DMS153 (cell line): ENCODE results near the gene CLCN5.
A peak's percentile ranks its signal among the peaks of the same experiment; 100 is the strongest.

Experiments
- DNase-seq: peaks from one replicate; lab custom pipeline; 2025; lab: John Stamatoyannopoulos, UW

Gene CLCN5

DNA sequence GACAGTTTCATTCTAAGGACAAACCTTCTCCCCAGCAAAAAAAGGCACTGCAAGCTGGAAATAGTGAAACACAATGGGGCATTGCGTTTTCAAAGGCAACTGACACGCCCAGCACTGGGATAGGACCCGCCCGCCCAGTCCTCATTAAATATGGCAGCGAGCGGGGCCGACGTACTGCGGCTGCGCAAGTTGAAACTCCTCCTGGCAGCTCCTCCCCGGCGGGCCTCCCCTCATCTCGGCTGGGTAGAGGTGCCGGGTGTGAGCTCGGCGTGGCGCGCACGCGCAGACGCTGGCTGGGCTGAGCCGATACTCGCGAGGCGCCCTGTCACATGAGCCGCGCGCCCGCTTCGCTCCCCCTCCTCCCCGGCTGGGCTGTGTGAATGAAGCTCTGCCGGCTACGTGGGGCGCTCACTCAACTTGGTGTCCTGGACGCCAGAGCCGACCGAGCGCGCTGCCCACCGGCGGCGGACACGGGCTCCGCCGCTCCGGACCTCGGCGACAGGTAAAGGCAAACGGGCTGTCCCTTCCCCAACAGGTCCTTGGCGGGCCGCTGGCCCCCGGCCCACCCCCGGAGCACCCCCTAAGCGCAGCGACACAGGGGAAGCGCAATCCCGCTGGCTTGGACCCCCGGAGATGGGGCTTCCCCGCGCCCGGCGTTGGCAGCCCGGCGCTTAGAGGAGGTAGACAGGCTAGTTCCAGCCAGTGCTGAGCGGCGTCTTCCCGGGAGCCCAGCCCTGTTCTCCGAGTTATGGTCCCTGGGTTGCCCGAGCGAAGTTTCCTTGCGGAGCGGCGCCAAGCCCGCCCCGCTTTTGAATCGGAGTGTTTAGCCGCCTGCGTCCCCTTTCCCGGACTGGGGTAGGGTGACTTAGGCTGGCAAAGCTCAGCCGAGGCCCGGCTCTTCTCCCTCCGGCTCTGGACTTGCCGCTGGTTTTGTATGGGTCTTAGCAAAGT lies at the start of gene CLCN5:
TSS of gene CLCN5 (plus strand) at position 306 of the 951 bp plus-strand sequence. CDS start 2,703 bp downstream, outside the sequence.
- peak; percentile 89 for DNase-seq

DNA sequence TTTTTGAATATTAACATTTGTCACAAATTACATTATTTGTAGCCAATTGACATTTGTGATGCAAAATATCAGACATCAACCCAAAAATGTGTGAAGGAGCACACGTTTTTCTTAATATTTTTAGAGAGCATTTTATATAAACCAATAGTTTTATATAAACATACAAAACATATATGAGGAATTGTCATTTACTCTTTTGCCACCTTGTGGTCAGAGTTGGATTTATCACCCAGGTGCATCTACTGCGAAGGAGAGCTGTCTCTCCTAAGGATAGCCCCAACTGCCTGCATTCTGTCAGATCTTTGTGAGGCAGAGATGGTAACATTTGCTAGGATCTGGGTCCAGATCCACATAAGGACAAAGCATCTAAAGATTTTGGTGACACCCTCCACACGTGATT lies 45.6 kb upstream of the CLCN5 start:
- no peak for DNase-seq

DNA sequence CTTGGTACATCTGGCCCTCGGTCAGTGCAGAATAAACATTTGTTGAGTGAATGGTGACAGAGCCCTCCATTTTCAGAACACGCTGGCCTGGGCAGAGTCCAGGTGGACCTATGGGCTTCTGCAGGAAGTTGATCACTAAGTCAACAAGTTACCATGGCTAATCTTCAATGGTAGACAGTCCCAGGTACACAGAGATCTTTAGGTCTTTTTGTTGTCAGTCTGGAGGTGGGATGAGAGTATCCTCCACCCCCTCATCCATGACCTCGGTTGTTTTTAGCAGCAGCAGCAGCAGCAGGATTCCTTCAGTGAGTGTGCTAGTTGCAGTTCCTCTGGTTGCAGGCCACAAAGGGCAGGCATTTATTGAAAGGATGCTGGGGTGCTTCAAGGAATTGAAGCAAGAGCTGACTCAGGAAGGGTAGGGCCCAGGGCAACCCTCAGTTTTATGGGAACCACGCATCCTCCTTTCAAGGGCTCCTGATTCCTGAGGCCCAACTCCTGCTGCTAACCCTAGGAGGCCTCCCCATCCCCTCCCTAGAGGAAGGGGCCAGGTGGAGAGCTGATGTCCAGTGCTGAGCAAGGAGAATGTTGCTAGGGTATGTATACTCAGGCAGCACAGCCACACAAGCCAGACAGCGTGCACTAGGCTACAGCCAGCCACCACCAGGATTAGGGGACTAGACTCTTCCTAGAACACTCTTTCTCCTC lies 44.8 kb upstream of the CLCN5 start:
- no peak for DNase-seq

DNA sequence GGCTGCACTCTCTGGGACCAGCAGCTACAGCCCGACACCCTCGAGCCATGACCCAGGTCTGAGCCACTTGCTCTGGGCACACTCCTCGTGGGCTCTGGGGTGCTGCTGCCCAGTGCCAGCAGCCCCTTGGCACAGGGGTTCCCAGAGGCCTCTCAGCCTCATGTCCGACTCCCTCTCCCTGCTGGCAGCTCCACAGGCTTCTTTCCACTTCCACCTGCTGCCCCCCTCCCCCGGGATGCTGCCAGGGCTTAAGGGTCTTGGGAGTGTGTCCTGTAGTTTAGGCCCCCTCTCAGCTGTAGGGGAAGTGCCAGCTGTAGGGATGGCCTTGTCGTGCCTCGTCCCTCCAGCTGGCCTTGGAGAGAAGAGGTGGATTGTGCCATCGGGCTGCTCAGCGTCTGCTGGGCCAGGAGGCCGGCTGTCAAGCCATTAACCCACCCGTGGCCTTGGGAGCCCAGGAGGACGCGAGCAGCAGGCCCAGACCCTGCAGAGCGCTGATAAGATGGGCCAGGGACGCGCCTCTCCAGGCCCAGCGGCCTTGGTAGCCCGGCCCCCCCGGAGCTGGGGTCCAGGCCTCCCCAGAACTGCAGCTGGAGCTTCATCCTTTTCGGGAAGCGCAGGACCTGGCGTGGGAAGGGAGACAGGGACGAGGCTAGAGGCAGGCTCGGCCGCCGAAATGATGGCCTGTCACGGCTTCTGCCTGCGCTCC lies 44.1 kb upstream of the CLCN5 start:
- DNase-seq: no peak

DNA sequence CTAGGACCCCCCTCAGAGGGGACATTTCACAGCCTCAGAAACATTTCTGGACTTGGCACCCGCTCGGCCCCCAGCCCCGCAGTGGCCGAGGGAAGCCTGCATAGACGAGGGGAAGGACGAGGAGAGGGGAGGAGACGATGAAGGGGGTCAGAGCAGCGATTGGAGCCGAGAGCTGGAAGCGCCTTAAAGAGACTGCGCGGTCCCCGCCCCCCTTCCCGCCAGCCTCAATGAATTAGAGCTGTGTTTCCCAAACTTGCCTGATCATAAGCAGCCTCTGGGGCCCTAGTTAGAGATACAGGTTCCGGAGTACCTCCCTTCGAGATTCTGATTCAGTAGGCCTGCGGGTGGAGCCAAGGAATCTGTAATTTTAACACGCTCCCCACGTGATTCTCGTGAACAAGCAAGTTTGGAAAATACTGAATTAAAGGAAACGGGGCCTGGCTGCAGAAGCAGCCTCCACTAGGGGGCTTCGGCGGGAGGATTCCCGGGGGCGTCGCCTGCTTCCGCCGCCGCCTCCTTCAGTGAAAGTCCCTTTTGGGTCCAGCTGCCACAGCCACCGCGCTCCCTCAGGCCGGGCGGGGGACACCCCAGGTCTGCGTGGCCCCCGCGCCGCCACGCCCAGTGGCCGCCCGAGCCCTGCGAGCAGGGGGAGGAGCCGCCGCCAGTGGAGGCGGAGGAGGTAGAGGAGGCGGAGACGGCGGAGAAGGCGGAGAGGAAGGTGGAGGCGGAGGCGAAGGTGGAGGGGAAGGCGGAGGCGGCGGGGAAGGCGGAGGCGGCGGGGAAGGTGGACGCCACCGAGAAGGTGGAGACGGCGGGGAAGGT lies 43.4 kb upstream of the CLCN5 start, which contains the start of gene USP27X:
TSS of gene USP27X (plus strand) at position 651 of the 822 bp plus-strand sequence. CDS start 824 bp downstream, outside the sequence.
- peak; percentile 64 for DNase-seq

DNA sequence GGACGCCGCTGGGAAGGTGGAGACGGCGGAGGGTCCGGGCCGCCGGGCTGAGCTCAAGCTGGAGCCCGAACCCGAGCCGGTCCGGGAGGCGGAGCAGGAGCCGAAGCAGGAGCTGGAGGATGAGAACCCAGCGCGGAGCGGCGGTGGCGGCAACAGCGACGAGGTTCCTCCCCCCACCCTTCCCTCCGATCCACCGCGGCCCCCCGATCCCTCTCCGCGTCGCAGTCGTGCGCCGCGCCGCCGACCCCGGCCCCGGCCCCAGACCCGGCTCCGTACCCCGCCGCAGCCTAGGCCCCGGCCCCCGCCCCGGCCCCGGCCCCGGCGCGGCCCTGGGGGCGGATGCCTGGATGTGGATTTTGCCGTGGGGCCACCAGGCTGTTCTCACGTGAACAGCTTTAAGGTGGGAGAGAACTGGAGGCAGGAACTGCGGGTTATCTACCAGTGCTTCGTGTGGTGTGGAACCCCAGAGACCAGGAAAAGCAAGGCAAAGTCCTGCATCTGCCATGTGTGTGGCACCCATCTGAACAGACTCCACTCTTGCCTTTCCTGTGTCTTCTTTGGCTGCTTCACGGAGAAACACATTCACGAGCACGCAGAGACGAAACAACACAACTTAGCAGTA lies 42.6 kb upstream of the CLCN5 start:
- DNase-seq: no peak

DNA sequence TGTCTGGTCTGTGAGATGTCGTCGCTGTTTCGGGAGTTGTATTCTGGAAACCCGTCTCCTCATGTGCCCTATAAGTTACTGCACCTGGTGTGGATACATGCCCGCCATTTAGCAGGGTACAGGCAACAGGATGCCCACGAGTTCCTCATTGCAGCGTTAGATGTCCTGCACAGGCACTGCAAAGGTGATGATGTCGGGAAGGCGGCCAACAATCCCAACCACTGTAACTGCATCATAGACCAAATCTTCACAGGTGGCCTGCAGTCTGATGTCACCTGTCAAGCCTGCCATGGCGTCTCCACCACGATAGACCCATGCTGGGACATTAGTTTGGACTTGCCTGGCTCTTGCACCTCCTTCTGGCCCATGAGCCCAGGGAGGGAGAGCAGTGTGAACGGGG lies 41.7 kb upstream of the CLCN5 start:
- no peak for DNase-seq

DNA sequence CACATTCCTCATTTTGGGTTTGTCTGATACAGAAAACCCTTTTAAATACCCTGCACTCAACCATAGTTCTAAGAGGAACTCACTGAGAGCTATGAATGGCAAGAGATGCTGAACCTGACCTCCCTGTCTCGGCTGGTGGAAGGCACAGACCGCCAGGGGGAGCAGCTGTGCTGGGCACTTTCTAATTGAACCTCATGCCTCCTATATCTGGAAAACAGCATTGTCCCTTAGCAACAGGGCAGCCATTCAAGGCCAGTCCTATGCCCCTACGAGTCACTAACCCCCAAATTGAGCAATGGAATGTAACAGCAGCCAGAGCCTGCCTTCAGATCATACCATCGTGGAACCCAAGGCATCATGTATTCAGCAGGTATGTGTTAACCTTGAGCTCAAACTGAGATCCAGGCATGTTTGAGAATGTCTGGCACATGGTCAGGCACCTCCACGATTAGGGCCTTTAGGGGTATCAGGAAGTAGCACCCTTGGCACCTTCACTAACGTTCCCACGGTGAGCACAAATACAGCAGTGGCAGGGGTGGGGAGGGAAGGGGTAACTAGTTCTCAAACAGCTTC lies 38.0 kb upstream of the CLCN5 start:
- DNase-seq: no peak

DNA sequence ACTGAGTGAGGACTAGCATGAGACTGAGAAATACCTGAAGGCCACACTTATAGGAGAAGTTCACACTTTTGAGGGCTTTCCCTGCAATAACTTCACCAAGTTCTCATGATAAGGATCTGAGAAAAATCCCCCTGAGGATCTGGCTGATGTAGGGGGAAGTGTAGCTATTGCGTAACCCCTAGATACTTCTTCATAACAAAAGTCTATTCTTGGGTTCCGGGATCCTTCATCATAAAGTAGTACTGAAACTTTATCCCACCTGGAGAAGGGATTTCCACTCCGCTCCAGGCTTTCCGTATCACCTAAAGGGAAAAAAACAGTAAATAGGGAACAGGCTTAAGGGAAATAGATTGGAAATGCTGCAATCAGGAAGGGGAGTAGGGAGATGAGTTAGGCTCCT lies 29.9 kb upstream of the CLCN5 start:
- DNase-seq: no peak

DNA sequence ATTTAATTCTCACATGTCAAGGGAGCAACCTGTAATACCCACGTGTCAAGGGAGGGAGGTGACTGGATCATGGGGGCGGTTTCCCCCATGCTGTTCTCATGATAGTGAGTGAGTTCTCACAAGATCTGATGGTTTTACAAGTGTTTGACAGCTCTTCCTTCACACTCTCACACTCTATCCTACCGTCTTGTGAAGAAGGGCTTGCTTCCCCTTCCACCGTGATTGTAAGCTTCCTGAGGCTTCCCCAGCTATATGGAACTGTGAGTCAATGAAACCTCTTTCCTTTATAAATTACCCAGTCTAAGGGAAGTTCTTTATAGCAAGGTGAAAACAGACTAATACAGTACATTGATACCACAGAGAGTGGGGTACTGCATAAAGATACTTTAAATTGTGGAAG lies 25.4 kb upstream of the CLCN5 start:
- DNase-seq: no peak

DNA sequence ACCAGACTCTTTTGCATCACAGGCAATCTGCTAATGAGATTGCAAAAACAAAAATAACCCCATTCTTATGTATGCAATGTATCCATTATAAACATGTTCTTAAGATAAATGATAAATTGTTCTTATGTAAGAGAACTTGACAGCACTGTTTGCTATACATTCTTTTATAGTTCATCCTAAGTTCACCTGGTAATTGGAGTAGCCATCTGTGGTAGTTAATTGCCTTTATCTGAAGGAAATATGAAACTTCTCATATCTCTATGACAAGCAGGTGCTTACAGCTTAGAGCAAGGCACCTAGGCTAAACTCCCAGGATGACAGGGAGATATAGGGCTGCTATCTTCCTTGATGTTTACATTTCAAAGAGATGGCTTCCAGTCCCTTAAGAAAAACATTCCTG lies 21.3 kb upstream of the CLCN5 start:
- no peak for DNase-seq

DNA sequence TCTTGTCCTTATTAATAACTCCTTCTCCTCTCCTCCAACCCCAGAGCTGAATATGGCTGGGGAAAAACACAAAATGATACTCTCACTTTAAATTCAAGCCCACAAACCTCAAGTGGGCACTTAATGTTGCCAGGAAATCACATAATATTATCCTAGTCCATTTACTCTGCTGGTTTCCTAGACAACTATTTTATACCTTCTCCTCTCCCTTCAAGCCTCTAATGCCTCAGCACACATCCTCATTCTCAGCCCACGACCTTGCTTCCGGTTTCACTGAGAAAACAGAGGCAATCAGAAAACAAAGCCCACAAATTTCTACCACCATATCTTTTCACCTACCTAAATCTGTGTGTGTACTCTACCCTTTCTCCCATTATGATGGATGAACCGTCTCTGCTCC lies 12.1 kb upstream of the CLCN5 start:
- peak; percentile 77 for DNase-seq

DNA sequence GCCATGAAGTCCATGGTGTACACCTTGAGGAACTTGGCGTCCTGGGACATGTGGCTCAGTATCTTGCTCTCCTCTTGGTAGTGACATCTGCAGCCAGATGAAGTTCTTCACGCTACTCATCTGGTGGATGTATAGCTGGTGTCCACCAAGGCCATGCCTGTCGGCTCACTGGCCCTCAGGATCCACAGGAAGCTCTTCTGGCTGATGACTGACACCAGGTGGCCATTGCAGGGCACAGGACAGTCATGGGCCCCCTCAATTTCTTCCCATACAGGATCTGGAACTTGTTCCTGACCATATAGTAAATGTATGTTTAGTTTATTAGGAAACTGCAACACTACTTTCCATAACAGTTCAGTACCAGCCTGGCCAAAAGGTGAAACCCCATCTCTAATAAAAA lies 10.3 kb upstream of the CLCN5 start:
- DNase-seq: no peak

DNA sequence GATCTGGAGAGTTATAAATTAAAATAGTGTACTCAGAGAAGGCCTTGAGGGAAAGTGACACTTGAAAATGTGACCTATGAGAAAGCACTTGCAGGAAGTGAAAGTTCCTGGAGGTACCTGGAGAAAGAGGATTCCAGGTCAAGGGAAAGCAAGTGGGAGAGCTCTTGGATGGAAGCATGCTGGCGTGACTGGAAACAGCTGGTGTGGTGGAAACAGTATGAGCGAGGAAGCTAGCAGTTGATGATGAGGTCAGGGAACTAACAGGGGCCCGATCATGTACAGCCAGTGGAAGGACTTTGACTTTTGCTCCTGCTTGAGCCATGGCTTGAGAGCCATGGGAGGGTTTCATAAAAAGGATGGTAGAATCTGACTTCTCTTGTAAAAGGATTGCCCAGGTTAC lies 9.5 kb upstream of the CLCN5 start:
- no peak for DNase-seq

DNA sequence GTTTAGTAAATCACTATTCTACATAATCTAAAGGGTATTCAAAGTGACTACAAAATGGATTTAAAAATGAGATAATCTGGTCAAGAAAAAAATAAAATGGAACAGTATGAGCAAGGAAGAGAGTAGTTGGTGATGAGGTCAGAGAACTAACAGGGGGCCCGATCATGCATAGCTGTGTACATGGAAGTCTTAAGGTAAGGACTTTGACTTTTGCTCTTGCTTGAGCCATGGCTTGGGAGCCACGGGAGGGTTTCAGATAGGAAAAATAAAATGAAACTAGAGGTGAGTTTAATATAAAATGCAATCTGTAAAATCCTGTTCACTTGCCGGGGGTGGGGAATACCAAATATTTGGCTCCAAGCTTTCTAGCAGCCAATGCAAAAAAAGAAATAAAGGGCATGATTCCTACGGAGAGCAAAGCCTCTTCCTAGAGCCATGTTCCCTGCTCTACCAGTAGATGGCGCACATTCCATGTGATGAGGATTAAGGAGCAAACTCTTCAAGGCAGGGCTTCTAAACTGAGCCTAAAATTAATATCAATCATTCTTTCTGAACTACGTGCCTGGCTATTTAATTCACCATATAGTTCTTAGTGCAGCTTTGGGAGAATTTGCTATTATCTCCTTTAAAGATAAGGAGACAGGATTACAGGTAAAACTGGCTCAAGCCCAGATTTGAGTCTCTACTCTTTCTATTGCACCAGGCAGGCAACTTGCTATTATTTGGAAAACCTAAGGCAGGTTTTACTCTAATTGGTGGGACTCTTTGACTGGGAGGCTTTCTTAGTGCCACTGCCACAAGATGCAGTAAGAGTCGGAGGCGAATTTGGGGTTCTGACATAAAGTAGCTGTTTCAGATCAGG lies 6.8 kb upstream of the CLCN5 start:
- no peak for DNase-seq

DNA sequence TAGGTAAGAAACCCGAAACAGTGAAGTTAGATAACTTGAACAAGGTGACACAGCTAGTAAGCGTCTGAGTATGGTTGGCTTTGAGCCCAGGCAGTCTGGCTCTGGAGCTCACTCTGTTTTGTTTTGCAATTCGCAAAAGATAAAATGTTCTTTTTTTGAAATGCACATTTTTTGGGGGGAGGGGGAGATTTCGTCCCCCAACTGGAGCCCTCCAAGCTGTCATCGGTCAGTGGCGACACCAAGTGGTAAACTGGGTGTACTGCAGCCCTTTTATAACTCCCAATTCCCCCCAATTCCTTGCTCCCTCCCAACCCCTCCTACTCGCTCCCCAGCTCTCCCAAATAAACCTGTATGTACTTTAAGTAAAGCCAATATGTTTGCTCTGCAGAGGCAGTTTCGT lies 2.8 kb upstream of the CLCN5 start:
- no peak for DNase-seq

DNA sequence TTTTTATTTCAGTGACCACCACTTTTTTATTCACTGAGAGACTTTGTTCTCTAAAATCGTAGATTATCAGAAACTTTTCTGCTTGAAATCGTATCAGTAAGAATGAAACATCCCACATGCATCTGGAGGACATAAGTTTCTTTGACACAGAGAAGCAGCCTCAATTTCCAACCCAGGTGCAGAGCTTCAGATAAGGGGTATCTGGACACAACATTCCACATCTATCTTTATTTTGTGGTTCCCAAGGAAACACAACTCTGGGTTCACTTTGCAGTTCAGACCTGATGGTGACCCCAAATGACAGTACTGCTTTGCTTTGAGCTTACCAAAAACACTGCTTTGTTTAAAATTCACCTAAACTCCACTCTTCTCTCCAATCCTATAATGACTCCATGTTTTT lies 1.3 kb upstream of the CLCN5 start:
- no peak for DNase-seq

DNA sequence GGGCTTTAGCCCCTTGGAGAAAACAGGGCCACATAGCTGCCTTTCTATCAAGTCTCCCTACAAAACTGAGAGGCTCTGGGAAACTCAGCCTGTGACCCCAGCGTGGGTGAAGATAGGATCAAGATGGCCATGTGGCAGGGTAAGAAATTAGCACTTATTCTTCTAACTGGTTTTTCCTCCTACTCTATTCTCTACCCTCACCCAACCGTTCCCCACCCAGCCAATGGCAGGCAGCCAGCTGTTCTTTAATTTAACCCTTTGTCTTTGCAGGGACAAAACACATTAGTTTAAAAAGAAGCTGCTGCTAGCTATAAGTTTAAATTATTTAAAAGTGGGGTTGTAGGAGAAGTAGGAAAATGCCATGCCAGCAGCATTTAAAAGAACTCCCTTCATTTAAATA lies 2.8 kb downstream of the CLCN5 start:
- no peak for DNase-seq

DNA sequence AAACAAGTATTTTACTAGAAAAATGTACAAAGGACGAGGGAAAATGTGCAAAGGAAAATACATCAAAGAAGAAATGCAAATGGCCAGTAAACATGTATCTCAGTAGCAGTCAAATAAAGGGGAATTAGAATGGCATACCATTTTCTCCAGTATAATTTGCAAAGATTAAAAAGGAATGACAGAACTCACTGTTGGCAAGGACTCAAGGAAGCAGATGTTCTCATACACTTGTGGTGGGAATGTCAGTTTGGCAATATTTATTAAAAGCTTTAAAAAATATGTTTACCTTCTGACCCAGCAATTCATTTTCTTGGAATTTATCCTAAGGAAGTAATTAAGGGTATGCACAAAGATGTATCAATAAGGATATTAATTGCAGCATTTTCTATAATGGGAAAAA lies 7.6 kb downstream of the CLCN5 start:
- no peak for DNase-seq

DNA sequence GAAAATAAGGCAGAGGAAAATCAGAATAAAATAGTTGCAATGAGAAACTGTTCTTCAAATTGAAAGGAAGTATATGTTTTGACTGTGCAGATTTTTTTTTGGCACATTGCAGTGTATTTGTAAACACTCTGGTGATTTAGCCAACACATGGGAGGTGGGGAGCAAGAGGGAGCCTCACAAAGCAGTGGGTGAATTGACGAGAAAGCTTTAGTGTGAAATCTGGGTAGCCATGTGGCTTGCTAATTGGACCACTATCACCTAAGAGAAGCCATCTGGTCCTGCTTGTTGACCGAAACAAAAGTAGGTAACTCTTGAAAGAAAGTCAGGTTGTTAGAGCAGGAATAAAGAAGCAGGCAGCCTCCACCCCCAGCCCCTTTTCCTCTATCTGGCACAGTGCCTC lies 10.4 kb downstream of the CLCN5 start:
- DNase-seq: no peak
